GM12872 (cell line): Measurements from ENCODE around the gene ZNF462.

Experiments
- TF ChIP-seq, protein P1 (sequence below): IDR thresholded peaks from 3 replicates; pipeline ENCODE4 v1.5.1; 2011; ENCODE audit warnings: low read depth, mild to moderate bottlenecking, low read length, moderate library complexity; ENCODE audit not compliant: insufficient read depth

ZNF462 gene

DNA sequence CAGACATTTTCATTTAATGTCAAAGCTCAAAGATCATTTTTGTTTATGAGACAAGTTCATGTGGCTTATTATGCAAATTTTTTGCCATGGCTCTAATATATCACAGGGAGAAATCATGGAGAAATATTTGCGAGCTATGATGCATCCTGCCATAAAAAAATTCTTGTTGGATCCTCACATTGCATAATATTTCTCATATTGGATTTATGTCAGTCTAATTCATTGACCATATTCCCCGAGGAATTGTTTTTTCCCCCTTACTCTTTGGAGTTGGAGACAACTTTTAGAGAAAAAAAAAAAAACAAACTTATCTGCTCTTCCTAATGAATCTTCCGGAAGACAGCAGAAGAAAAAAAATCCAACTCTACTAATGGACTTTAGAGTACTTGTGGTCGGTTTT is 4.3 kb downstream of the ZNF462 start:
- TF ChIP-seq, protein P1, sequence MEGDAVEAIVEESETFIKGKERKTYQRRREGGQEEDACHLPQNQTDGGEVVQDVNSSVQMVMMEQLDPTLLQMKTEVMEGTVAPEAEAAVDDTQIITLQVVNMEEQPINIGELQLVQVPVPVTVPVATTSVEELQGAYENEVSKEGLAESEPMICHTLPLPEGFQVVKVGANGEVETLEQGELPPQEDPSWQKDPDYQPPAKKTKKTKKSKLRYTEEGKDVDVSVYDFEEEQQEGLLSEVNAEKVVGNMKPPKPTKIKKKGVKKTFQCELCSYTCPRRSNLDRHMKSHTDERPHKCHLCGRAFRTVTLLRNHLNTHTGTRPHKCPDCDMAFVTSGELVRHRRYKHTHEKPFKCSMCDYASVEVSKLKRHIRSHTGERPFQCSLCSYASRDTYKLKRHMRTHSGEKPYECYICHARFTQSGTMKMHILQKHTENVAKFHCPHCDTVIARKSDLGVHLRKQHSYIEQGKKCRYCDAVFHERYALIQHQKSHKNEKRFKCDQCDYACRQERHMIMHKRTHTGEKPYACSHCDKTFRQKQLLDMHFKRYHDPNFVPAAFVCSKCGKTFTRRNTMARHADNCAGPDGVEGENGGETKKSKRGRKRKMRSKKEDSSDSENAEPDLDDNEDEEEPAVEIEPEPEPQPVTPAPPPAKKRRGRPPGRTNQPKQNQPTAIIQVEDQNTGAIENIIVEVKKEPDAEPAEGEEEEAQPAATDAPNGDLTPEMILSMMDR, result no peak

DNA sequence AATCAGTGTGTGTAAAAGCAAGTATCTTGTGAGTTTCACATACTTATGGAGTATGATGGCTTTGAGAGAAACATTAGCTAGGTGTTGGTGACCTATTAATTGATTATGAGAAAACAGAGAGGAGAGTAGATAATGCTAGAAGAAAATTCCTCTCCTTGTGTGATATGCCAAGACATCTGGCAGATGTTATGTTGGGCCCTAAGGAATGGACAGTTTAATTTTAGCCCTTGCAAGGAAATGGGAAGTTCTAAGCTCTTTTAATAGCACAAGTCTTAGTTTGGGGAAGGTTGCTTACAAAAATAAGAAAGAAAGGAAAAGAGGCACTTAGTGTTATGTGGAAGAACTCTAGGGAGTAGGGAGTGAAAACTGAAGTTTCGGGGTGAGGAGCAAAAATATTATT is 5.1 kb downstream of the ZNF462 start:
- TF ChIP-seq, protein P1, result no peak

DNA sequence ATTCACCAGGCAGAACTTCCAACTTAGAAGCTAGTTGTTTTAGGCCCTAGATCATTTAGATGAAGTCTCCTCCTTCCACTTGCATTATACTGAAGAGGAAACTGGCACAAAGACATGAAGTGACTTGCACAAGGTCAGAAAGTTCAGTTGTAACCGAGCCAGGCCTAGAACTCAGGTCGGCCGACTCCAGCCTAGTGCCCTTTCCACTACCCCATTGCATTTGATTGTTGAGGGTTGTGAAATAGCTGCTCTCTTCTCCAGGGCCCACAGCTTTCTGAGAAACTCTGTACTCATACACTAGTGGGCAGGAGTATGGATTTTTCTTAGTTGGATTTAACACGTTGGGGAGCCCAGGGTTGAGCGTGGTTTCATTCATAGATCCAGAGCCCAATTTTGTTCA is 5.6 kb downstream of the ZNF462 start:
- TF ChIP-seq, protein P1, result no peak

DNA sequence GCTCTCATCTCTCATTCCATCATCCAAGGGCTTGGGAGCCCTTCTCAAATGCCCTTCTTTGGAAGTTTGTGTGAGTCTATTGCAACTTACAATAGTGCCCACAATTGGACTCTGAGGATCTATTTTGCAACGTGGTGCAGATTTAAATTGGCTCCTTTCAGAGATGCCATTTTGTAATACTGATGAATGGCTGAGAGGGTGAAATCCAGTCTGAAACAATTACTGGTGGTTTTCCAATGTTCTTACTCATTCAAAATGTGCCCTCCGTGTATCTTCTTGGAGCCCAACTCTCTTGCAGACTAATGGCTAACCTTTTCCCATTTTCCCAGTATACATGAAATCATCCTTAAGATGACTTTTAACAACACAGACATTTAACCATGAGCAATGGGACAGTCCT is 6.1 kb downstream of the ZNF462 start:
- TF ChIP-seq, protein P1, result no peak

DNA sequence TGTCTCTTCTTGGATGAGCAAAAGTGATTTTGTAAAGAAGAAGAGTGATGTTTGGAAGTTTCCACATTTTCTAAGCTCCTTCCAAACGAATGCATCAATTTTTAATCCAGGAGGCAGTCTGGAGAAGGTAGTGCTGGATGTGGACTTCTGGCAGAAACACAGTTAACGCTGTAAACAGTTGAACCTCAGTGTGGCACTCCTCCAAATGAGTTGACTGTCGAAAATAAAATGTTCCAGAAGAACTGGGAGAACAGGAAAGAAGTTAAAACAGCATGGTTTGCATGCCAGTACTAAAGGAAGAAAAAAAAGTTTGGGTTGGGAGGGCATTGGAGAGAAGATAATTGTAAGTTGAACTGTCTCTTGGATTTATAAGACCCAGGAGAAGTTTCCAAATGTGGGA is 6.5 kb downstream of the ZNF462 start:
- TF ChIP-seq, protein P1, result no peak

DNA sequence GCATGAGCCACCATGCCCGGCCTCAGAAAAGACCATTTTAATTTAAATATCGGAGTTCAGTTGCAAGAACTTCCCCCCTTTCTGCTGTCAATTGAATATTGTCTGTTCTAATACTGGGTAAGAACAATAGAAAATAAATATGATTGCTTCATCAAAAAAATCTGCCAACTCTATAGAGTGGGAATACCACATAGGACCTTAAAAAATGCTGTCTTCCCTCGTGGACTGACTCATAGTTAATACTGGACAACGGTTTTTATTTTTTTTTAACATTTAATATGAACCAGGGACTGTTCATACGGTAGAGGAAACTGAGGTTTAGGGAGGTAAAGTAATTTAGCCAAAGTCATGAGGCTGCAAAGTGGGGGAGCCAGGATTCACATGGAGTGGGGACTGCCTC is 9.7 kb downstream of the ZNF462 start:
- TF ChIP-seq, protein P1, result no peak

DNA sequence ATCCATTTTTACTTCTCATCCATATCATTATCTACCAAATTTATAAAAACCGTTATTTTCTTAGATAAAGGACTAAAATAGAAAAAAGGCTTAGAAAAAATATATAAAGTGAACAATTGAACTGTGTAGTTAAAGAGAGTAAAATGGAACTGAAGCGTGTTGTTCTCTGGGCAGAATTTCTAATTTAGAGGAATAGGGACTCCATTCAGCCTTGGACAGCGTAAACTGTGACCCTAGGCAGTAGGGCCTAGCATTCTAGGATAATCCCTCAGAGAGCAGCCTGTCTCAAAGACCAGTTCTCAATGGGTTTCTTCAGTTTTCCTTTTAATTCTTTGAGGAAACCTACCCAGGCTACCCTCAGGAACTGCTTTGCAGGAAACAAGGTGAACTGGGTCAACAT is 11.1 kb downstream of the ZNF462 start:
- TF ChIP-seq, protein P1, result no peak

DNA sequence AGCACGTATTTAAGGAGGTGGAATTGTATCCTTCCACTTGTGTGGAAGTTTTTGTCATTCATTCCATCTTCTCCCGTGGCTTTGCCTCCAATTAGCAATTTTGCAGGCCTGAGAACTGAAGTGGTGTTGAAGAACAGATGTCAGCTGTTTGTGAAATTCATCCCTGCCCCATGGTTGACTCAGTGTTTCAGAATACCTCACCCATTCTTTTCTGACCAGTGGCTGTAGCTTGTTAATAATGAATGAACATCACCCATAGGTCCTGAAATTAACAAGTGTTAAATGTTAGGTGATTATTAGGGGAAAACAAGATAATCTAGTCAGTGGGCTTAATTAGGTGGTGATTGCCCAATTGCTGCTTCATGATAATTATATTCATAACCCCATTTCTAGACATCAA is 11.7 kb downstream of the ZNF462 start:
- TF ChIP-seq, protein P1, result no peak
